ENCODE data around the gene MSI2.

DNA sequence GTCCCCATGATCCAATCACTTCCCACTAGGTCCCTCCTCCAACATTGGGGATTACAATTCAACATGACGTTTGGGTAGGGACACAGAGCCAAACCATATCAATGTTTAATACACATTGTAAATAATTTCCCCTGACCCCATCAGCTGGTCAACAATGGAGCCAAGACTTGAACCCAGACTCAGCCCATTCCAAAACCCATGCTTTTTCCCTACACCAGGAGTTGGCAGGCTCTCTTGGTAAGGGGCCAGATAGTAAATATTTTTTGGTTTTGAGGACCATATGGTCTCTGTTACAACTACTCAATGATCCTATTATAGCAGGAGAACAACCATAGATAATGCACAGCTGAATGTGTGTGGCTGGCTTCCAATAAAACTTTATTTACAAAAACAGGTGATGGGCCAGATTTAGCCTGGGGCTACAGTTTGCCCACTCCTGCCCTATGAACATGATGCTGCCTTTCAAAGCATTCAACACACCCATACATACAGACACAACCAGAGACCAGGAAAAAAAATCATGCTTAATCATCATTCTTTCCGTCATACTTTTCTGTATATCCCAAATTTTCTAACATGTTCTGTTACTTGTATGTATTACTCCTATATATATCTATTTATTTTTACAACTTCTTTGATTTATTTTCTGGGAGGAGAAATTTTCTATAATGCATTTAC, 22.1 kb upstream of the MSI2 start:
- TF ChIP-seq EZH2 (IDR thresholded peaks at IDR 0.05; ENCODE audit: borderline replicate concordance, low read length): no peak
- TF ChIP-seq CTCF (IDR thresholded peaks at IDR 0.05; ENCODE audit: low read length): no peak
